Dendritic cell treated with granulocyte-macrophage colony-stimulating factor and Interleukin-4, amounts not matched to agents 40 ng/mL and 50 ng/mL, for 4 days (primary cell): ENCODE results near the gene ESR1.
A peak's percentile ranks its signal among the peaks of the same experiment; 100 is the strongest.

Experiments
- H3K27ac Mint-ChIP-seq: one replicate; pipeline ENCODE4 v1.8.0; 2022; ENCODE audit warnings: mild to moderate bottlenecking, mixed read lengths
- H3K27me3 Mint-ChIP-seq: one replicate; pipeline ENCODE4 v1.8.0; 2022; ENCODE audit warnings: mild to moderate bottlenecking, mixed read lengths
- H3K36me3 Mint-ChIP-seq: one replicate; pipeline ENCODE4 v1.8.0; 2022; ENCODE audit warnings: low read depth, mixed read lengths
- H3K4me1 Mint-ChIP-seq: one replicate; pipeline ENCODE4 v1.8.0; 2022; ENCODE audit warnings: low read depth, mixed read lengths
- H3K4me3 Mint-ChIP-seq: one replicate; pipeline ENCODE4 v1.8.0; 2022; ENCODE audit warnings: mild to moderate bottlenecking, moderate library complexity, mixed read lengths
- H3K9me3 Mint-ChIP-seq: one replicate; pipeline ENCODE4 v1.8.0; 2022; ENCODE audit warnings: mixed read lengths
- intact Hi-C: fragments of 100-400 bp; cut with micrococcal nuclease; formaldehyde crosslinking; loops from one replicate; pipeline ENCODE4 v1.15.0; 2022

Gene ESR1

DNA sequence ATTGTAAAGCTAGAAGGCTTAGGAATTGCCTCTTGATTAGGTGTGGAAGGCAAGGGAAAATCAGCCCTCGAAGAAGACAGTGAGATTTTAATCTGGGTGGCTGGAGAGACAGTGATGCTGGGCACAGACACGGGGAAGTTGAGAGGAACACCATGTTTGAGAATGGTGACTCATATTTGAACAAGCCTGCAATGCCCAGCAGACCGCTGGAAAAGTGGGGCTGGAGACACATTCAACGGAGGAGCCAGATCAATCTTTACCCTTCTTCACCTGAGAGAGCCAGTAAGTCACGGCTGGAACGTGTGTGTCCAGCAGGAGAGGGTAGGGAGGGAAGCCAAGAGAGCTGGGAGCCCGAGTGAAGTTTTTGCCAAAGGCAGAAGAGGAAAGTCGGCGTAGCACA, 3.7 kb upstream of the ESR1 start:
- Mint-ChIP-seq H3K9me3 (peaks cover 15% of the 10 kb centered on the region), H3K4me3 (no peak overlapping the region), H3K27me3 (peaks cover 38% of the 10 kb centered on the region), H3K36me3 (no peaks in the 10 kb centered on the region), H3K4me1 (peaks cover 18% of the 10 kb centered on the region), H3K27ac (no peak overlapping the region)
- intact Hi-C loops: no loop called here

DNA sequence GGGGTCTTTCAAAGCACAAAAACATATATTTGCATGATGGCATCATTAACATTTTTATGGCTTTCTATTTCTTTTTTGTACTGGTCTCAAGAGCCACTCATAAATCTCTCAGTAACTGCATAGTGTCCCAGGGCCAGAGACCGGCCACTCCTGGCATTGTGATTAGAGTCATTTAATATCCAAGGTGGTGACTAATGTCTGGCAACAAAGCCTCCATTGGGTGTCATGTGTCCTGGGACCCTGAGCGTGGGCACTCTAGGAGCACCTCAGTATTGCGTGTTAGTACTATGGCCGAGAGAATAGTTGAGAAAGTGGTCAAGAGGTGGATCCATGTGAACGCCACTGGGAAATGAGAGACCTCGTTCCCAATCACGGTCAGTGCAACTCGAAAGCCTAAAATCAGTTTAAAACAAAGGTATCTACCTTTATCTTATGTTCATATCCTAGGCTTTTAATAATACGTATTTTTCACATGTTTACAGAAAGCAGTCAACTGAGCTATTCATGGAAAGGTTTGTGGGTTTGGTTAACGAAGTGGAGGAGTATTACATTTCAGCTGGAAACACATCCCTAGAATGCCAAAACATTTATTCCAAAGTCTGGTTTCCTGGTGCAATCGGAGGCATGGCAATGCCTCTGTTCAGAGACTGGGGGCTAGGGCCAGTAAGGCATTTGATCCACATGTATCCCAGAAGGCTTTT, 2.7 kb upstream of the ESR1 start:
- Mint-ChIP-seq H3K36me3 (no peaks in the 10 kb centered on the region), H3K9me3 (peaks cover 15% of the 10 kb centered on the region), H3K27ac (no peak overlapping the region), H3K27me3 (peaks cover 47% of the 10 kb centered on the region), H3K4me1 (peaks cover 19% of the 10 kb centered on the region), H3K4me3 (no peak overlapping the region)
- intact Hi-C loops: no loop called here

DNA sequence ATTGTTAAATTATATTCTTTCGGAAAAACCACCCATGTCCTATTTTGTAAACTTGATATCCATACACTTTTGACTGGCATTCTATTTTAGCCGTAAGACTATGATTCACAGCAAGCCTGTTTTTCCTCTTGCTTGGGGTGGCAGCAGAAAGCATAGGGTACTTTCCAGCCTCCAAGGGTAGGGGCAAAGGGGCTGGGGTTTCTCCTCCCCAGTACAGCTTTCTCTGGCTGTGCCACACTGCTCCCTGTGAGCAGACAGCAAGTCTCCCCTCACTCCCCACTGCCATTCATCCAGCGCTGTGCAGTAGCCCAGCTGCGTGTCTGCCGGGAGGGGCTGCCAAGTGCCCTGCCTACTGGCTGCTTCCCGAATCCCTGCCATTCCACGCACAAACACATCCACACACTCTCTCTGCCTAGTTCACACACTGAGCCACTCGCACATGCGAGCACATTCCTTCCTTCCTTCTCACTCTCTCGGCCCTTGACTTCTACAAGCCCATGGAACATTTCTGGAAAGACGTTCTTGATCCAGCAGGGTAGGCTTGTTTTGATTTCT, 2.1 kb upstream of the ESR1 start:
- Mint-ChIP-seq H3K9me3 (peaks cover 15% of the 10 kb centered on the region), H3K27me3 (peaks cover 52% of the 10 kb centered on the region), H3K4me3 (no peak overlapping the region), H3K36me3 (no peaks in the 10 kb centered on the region), H3K4me1 (peaks cover 19% of the 10 kb centered on the region), H3K27ac (no peak overlapping the region)
- intact Hi-C loops: no loop called here

DNA sequence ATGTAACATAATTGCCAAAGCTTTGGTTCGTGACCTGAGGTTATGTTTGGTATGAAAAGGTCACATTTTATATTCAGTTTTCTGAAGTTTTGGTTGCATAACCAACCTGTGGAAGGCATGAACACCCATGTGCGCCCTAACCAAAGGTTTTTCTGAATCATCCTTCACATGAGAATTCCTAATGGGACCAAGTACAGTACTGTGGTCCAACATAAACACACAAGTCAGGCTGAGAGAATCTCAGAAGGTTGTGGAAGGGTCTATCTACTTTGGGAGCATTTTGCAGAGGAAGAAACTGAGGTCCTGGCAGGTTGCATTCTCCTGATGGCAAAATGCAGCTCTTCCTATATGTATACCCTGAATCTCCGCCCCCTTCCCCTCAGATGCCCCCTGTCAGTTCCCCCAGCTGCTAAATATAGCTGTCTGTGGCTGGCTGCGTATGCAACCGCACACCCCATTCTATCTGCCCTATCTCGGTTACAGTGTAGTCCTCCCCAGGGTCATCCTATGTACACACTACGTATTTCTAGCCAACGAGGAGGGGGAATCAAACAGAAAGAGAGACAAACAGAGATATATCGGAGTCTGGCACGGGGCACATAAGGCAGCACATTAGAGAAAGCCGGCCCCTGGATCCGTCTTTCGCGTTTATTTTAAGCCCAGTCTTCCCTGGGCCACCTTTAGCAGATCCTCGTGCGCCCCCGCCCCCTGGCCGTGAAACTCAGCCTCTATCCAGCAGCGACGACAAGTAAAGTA, 547 bp upstream of the ESR1 start:
- Mint-ChIP-seq H3K27ac (no peak overlapping the region), H3K36me3 (no peaks in the 10 kb centered on the region), H3K9me3 (peaks cover 15% of the 10 kb centered on the region), H3K4me3 (peak overlapping the region; percentile 65), H3K4me1 (peaks cover 19% of the 10 kb centered on the region), H3K27me3 (peaks cover 53% of the 10 kb centered on the region)
- intact Hi-C loops: no loop called here

DNA sequence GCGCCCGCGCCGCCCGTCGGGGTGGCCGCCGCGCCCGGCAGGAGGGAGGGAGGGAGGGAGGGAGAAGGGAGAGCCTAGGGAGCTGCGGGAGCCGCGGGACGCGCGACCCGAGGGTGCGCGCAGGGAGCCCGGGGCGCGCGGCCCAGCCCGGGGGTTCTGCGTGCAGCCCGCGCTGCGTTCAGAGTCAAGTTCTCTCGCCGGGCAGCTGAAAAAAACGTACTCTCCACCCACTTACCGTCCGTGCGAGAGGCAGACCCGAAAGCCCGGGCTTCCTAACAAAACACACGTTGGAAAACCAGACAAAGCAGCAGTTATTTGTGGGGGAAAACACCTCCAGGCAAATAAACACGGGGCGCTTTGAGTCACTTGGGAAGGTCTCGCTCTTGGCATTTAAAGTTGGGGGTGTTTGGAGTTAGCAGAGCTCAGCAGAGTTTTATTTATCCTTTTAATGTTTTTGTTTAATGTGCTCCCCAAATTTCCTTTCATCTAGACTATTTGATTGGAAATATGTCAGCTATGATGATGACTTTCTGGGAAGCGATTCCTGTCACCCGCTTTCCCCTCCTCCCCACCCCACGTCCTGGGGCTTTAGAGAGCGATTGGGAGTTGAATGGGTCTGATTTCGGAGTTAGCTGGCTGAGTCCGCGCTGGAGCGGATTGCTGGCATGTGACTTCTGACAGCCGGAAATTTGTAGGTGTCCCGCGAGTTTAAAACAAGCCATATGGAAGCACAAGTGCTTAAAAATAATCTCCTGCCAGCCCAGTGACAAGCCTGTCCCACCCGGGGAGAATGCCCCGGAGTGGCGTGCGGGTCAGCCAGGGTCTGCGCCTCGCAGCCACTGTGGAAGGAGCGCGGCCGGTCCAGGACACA, 1.1 kb downstream of the ESR1 start:
- no peaks in the 10 kb centered on the region for H3K36me3 Mint-ChIP-seq
- peaks cover 19% of the 10 kb centered on the region for H3K4me1 Mint-ChIP-seq
- H3K9me3 Mint-ChIP-seq: peaks cover 8% of the 10 kb centered on the region
- H3K27me3 Mint-ChIP-seq: peaks cover 49% of the 10 kb centered on the region
- intact Hi-C loops: no loop called here
- no peak overlapping the region for H3K27ac Mint-ChIP-seq
- H3K4me3 Mint-ChIP-seq: peak overlapping the region; percentile 65

DNA sequence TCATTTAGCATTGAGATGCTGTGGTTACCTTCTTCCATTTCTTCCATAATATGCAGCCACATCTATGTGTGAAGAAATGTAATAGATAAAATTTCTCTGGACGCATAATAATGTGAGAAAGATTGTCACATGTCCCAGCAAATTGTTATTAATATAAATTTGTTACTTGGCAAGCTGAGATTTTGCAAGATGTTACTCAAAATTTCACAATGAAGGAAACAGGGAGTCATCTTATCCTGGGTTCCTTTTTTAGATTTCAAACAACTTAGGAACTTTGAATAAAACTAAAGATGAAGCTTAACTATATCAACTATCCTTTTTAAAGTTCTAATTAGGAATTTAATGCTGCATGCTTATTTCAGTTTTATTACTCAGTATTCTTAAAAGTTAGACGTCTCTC, 3.6 kb downstream of the ESR1 start:
- no peaks in the 10 kb centered on the region for H3K9me3 Mint-ChIP-seq
- H3K27ac Mint-ChIP-seq: no peak overlapping the region
- H3K4me1 Mint-ChIP-seq: peaks cover 27% of the 10 kb centered on the region
- intact Hi-C loops: no loop called here
- H3K4me3 Mint-ChIP-seq: no peak overlapping the region
- H3K36me3 Mint-ChIP-seq: no peaks in the 10 kb centered on the region
- H3K27me3 Mint-ChIP-seq: peaks cover 38% of the 10 kb centered on the region

DNA sequence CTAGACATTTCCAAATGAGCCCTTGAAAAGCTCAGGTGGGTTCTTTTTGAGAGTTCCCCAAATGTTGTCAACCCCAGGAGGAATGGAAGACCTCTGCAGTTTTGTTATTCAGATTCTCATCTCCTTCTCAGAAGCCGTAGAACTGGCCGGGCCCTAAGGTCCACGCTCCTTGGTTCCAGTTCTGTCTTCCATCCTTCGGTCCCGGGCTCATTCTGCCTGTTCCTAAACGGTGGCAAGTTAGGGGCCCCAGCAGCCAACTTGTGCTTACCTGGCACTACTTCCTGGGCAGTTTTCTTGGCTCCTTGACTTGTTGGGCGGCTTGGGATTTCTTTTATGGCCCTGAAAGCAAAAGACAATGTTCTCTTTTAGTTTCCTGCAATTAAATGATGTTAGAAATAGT, 6.4 kb downstream of the ESR1 start:
- Mint-ChIP-seq H3K27me3 (peaks cover 17% of the 10 kb centered on the region), H3K9me3 (no peaks in the 10 kb centered on the region), H3K4me3 (no peak overlapping the region), H3K36me3 (no peaks in the 10 kb centered on the region), H3K27ac (no peak overlapping the region), H3K4me1 (peaks cover 7% of the 10 kb centered on the region)
- intact Hi-C loops: no loop called here

DNA sequence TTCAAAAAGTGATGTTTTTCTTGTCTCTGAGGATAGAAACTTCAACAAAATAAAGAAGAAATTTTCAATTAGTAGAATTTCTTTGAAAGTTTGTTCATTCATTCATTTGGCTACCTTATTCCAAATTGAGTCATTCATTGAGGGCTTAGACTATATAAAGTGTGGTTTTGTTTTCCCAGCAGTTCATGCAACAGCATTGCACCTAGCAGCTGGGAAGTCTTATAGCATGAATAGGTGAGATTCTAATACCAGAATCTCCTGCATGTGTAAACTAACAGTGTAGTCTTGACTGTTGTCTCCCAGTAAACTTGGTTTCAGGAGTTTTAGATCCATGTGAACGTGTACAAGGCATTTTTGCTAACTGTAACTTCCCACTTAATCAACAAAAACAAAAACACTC, 7.1 kb downstream of the ESR1 start:
- Mint-ChIP-seq H3K36me3 (no peaks in the 10 kb centered on the region), H3K27me3 (peaks cover 10% of the 10 kb centered on the region)
- intact Hi-C loops: no loop called here

DNA sequence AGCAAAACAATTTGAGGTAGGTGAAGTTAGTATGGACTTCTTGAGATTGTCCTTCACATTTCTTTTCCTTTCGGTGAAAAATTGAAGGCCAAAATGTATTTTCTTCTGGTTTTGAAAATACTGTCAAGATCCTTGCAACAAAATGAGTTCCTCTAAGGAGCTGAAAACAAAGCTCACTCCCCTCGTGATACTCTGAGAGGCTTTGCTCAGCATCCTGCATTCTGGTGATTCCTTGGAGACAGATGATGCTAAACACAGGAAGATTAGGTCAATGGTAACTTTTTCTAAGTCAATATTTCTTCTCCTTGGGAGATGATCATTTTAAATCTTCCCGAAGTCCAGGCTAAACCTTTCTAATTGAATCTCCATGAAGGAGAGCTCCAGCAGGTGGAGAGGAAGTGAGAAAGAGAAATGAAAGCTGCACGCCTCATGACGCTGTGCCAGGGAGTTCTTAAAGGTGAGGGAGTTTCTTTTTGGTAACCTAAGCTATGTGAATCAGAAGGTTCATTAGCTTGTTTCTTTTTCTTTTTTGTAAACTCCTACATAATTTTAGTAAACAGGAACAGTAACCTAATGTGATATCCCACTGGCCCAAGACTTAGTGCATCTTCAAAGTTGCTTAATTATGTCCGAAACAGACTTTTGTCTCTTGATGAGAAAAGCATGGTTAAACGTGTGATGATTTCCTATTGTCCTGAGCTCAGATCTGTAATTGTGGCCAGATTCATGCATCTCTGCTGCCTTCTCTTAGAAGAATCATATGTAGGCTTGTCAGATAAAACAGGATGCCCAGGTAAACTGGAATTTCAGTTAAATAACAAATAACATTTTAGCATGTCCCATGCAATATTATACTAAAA, 15.0 kb downstream of the ESR1 start:
- intact Hi-C loops: no loop called here
- no peak overlapping the region for H3K4me3 Mint-ChIP-seq
- no peaks in the 10 kb centered on the region for H3K9me3 Mint-ChIP-seq
- H3K27me3 Mint-ChIP-seq: peaks cover 1% of the 10 kb centered on the region
- no peak overlapping the region for H3K27ac Mint-ChIP-seq
- no peaks in the 10 kb centered on the region for H3K4me1 Mint-ChIP-seq
- no peaks in the 10 kb centered on the region for H3K36me3 Mint-ChIP-seq

More for the DNA sequence above, 7.1 kb downstream of the ESR1 start:
- no peak overlapping the region for H3K27ac Mint-ChIP-seq
- no peaks in the 10 kb centered on the region for H3K9me3 Mint-ChIP-seq
- H3K4me3 Mint-ChIP-seq: no peak overlapping the region
- peaks cover 7% of the 10 kb centered on the region for H3K4me1 Mint-ChIP-seq

DNA sequence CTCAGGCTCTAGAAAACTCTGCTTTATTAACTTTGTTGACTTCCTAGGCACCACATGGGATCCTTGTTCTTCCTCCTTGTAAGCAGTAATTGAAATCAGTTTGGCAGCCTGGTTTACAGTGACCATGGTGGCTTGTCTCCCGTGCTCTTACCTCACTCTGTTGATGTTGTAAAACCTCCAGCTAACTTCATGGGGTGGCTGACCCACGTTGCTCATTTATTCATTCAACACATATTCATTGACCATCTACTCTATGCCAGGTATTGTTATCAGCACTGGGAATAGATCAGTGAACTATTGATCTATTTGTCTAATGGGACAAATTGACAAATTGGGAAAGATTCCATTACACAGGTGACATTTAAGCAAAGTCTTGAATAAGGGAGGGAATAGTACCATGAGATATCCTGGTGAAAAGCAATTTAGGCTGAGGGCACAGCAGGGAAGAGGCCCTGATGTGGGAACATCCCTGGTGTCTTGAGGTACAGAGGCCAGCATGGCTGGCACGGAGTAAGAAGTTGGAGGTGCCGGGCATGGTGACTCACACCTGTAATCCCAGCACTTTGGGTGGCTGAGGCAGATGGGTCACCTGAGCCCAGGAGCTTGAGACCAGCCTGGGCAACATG, 19.1 kb downstream of the ESR1 start:
- no peak overlapping the region for H3K4me3 Mint-ChIP-seq
- no peaks in the 10 kb centered on the region for H3K27me3 Mint-ChIP-seq
- no peaks in the 10 kb centered on the region for H3K9me3 Mint-ChIP-seq
- intact Hi-C loops: no loop called here
- no peaks in the 10 kb centered on the region for H3K36me3 Mint-ChIP-seq
- H3K4me1 Mint-ChIP-seq: no peaks in the 10 kb centered on the region
- H3K27ac Mint-ChIP-seq: no peak overlapping the region

DNA sequence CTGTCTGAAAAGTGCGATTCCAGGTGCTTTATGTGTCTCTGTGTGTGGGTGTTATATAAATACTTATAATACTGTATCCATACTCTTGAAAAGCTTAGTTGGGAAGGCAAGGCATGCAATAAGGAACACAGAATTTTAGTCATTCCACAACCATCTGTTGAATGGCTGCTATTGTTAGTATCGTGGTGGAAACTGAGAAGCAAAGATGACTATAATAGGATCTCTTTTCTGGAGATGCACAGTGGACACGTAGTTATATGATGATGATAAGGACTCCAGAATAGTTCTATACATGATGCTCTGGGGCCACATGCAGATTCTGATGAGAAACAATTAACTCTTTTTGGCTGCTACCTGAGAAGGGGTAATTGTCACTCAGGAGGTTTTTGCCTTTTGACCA, 25.2 kb downstream of the ESR1 start:
- H3K4me3 Mint-ChIP-seq: no peak overlapping the region
- intact Hi-C loops: no loop called here
- no peak overlapping the region for H3K27ac Mint-ChIP-seq
- H3K27me3 Mint-ChIP-seq: no peaks in the 10 kb centered on the region
- no peaks in the 10 kb centered on the region for H3K9me3 Mint-ChIP-seq
- H3K4me1 Mint-ChIP-seq: no peaks in the 10 kb centered on the region
- no peaks in the 10 kb centered on the region for H3K36me3 Mint-ChIP-seq

DNA sequence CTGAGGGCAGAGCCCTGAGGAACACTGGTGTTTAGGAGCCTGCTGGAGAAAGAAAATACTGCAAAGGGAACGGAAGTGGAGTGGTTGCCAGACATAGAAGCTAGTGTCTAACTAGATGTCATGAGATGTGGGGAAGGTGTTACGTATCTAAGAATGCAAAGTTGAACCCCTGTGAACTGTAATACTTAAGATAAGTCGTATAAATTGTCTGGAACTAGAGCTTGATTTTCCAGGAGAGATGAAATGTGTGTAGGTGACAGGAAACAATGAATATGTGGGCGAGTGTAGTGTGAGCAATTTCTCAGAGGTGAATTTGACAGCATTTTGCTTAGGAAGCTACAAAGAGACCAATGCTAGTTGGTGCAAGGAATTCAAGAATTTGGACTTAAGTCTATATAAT, 27.9 kb downstream of the ESR1 start:
- H3K4me3 Mint-ChIP-seq: no peak overlapping the region
- peaks cover 1% of the 10 kb centered on the region for H3K9me3 Mint-ChIP-seq
- H3K27me3 Mint-ChIP-seq: no peaks in the 10 kb centered on the region
- H3K27ac Mint-ChIP-seq: no peak overlapping the region
- intact Hi-C loops: no loop called here
- peaks cover 1% of the 10 kb centered on the region for H3K4me1 Mint-ChIP-seq
- H3K36me3 Mint-ChIP-seq: no peaks in the 10 kb centered on the region

DNA sequence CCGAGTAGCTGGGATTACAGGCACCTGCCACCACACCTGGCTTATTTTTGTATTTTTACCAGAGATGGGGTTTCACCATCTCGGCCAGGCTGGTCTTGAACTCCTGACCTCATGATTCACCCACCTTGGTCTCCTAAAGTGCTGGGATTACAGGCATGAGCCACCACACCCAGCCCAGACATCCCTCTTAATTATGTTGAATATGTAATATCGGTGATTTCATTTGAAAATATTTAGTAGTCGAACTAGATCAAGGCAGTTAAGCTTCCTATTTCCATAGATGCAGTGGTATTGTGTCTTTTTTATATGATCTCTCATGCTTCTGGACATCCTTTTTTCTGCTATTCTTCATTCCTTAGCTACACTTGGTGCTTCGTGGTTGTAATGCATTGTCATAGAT, 29.7 kb downstream of the ESR1 start:
- Mint-ChIP-seq H3K27me3 (no peaks in the 10 kb centered on the region), H3K9me3 (peaks cover 14% of the 10 kb centered on the region), H3K4me3 (no peak overlapping the region), H3K4me1 (peaks cover 16% of the 10 kb centered on the region), H3K36me3 (no peaks in the 10 kb centered on the region), H3K27ac (no peak overlapping the region)
- intact Hi-C loops: no loop called here
